Stimulated activated CD4-positive, alpha-beta T cell treated with anti-CD3 and anti-CD28 coated beads, Interleukin-2, amount 100 ng/mL, for 24 hours (primary cell): ENCODE results near the gene SLC7A6OS.

Experiments used
- DNase-seq, 2 donors: peaks; one replicate each; pipeline ENCODE4 v3.0.0-alpha.2; 2020

SLC7A6OS gene

DNA sequence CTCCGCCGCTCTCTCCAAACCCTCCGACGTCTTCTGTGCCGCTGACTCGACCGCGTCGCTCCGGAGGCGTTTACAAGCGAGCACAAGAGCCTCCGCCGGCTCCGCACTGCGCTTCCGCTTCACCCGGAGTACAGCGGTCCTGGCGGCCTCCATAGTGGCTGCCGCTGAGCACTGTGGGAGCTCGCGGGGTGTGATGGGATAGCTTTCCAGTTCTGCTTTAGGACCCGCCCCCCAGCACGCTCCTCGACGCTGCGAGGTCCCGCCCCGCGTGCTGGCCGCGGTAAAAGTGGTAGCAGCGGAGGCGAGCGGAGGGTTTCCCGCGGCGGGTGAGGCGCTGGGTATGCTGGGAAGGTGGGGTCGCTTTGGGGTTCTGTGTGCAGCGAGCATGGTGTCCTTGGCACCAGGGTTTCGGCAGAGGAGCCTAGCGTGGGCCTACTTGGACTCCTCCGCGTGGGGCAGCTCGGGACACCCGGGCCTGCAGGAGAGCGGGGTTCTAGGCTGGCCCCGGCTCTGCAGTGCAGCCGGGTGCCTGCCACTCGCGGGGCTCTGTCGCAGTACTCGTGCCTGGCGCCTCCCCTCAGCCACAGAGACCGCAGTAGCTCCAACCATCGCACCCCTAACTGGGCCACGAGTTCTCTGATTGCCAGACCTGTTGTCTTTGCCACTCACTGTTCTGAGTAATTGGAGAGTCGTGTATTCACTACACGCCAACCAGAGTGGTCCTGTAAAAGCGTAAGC, at the start of gene SLC7A6OS, which contains the start of gene PRMT7:
Gene SLC7A6OS (minus strand): TSS at position 173 of the 738 bp plus-strand sequence. CDS start 20 bp downstream, at position 153.
Gene PRMT7 (plus strand): TSS at position 246 of the 738 bp plus-strand sequence. CDS start 4,961 bp downstream, outside the sequence.
- DNase-seq, result peak; percentile 92 to 94

DNA sequence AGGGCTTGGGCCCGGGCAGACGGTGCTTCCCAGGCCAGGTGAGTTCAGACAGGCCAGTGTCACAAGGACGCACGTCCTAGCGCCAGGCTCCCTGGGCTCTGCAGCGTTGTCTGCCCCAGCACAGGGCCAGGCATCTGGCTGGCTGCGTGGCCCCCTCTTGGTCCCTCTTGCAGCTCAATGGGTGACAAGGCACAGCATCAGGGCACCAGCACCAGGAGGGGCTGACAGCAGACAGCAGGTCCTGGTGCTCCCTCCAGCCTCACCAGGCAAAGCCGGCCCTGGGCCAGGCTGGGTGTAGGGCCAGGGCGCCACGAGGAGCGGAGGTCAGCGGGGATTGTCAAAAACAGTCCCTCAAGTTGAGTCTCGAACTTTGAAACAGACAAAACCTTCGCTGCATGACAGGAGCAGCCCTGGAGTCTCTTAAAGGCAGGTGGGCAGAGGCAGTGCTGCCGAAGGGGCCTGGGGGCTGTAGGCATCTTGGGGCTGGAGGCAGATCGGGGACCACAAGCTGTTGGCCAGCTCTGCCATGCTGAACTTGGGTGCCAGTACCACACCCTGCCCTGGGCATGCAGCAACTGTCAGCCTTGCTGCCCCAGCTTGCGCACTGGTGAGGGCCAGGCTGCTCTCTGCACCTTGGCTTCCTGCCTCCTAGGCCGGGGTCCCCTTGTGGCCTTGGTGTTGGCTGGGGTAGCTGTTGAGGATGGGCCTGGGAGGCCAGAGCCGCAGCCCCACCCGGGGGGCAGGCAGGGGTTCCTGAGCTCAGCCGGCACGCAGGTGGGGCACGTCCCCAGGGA, 48.8 kb upstream of the SLC7A6OS start:
- DNase-seq, result no peak

DNA sequence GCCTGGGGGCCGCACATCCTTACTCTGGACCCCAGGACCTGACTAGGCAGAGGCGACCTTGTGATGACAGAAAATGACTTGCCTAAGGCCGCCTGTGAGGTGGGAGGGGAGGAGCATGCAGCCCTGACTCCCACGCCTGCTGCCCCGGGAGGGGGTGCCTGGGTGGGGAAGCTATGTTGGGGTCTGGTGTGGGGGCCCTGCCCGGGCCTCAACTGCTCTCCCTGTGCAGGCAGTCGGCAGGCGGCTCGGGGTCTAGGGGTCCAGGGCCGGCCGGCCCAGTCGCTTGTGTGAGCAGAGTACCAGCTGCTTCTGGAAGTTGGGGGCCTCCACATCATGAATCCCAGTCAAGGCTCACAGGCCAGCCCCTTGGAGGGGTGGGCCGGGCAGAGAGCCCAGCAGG, 48.2 kb upstream of the SLC7A6OS start:
- DNase-seq, result no peak

DNA sequence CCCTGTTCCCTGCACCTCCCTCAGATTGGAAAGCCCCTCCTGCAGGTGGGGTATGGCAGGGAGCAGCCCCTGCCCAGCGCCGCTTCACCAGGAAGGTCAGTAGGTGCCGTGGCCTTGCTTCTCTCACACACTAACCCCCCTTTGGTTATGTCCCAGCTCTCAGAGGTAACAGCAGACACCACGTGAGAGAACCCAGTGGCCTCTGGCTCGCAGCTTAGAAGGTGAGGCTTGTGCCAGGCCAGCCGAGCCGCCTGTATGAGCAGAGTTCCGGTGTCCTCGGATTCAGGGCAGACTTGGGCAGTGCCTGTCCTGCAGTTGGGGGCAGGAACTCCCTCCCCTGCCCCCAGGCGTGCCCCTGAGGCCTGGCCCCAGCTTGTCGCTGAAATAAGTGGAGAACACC, 47.2 kb upstream of the SLC7A6OS start:
- DNase-seq, result no peak

DNA sequence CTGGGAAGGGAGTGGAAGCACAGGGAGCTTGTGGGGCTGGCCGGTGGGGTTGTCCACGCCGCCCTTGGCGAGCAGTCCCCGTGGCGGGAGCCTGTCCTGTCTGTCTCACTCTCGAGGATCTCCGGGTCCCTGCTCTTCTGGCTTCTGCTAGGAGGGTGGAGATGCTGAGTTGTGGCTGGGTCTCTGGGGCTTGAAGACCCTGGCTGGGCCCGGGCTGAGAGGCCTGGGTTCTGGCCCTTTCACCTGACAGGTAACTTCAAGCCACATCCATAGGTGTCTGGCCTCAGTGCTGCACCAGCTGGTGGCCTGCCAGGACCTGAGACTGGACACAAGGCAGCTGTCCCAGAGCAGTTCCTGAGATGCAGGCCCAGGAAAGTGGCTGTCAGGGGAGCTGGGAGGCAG, 46.8 kb upstream of the SLC7A6OS start:
- no peak for DNase-seq

DNA sequence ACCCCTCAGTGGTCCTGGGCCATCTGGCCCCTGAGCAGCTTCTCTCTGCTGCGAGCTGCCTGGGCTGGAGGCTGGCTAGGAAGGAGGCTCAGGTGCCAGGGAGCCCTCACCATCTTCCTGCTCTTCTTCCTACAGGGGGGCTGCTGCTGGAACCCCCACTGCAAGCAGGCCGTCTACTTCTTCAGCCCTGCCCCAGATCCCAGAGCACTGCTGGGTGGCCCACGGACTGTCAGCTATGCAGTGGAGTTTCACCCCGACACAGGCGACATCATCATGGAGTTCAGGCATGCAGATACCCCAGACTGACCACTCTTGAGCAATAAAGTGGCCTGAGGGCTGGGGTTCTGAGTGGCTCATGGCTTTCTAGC, 46.2 kb upstream of the SLC7A6OS start:
- DNase-seq, result no peak

DNA sequence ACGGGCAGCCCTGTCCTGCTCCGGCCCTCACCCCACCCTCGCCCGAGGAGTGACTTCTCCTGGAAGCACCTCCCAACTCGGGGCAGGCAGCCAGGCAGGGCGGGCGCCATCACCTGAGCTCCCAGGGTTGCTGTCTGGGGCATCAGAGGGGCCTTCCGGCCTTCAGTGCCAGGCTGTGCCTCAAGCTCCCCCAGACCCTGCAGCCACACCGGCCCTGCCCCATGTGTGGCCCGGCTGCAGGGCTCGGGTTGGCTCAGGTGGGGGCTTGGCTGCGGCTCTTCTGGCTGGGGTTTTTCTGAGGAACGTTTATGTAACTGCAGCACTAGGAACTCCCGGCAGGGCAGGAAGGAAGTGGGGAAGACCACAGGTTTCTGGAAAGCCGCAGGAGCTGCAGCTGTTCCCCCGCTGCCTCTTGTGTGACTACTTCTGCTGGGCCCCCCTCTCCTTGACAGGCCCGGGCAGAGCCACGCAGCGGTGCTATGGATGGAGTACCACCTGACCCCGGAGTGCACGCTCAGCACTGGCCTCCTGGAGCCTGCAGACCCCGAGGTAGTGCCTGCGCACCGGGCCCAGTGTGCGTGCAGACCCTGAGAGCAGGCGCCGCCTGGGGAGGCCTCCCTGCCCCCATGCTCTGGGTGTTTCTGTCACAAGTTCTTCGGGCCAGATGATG, 45.6 kb upstream of the SLC7A6OS start:
- DNase-seq, result peak; percentile 66 to 70

DNA sequence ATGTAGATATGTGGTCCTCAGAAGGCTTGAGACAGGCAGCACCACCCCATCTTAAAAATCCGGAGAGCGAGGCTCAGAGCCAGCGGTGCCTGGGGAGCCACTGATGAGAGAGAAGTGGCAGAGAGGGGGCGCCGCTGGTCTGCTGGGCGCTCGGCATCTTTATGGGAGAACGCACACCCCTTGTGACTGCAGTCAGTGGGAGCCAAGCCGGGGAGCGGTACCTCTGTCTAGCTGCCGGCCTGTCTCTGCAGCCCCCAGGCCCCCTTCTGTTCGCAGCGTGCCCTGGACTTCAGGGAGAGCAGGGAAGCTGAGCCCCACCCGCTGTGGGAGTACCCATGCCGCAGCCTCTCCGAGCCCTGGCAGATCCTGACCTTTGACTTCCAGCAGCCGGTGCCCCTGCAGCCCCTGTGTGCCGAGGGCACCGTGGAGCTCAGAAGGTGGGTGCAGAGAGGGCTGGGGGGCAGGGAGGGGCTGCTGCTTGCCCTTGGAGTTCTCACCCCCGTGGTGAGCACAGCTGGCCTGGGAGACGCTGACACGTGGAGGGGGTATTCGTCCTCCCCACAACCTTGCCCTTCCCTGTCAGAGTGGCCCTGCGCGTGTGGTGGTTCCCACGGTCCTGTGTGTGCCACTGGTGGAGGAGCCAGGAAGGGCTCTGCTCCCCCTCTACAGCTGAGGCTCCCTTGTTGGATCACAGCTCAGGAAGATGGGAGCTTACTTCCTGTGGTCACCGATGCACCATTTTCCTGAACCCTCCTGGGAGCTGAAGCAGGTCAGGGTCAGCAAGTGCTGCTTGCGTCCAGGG, 44.9 kb upstream of the SLC7A6OS start:
- DNase-seq, result no peak

DNA sequence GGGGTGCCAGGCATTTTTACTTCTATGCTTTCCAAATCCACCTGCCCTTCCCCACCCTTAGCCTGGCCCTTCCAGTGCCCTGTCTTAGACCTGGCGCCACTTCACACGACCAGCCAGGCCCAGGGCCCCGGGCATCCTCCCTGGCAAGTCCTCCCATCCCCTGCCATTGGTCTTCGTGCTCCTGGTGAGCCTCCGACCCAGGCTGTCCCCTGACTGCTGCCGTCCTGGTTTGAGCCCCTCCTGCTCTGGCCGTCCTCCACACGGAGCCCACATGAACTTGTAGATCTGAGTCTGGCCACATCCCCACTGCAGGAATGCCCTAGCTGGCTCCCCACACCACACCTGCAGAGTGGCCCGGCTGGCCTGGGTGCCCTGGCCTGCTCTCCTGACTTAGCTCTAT, 44.1 kb upstream of the SLC7A6OS start:
- no peak for DNase-seq

DNA sequence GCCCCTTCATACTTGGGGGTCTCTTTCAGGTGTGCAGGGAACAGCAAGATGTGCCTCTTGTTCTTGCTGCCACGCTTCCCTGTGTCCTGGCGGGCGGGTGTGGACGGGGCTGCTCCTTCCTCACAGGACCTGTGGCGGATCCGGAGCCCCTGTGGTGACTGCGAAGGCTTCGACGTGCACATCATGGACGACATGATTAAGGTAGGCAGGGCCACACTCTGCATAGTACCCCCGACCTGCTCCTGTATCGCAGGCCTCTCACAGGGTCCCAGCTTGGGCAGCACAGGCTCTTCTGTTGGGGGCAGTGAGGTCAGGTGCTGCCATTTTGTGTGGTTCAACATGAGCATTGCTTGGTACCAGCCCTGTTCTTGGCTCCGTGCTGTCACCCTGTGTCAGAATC, 42.6 kb upstream of the SLC7A6OS start:
- no peak for DNase-seq

DNA sequence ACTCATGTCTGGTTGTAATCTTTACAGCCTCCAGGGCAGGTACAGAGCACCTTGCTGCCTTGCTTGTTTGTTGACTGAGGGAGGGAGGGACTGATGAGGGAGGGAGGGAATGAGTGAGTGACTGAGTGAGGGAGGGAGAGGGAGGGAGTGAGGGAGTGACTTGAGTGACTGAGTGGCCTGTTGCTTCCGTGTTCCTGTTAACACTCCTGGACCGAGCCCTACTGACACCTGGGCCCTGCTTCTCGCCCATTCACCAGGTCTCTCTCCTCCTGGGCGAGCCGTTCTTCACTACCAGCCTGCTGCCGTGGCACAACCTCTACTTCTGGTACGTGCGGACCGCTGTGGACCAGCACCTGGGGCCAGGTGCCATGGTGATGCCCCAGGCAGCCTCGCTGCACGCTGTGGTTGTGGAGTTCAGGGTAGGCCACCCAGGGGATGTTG, 41.3 kb upstream of the SLC7A6OS start:
- no peak for DNase-seq

DNA sequence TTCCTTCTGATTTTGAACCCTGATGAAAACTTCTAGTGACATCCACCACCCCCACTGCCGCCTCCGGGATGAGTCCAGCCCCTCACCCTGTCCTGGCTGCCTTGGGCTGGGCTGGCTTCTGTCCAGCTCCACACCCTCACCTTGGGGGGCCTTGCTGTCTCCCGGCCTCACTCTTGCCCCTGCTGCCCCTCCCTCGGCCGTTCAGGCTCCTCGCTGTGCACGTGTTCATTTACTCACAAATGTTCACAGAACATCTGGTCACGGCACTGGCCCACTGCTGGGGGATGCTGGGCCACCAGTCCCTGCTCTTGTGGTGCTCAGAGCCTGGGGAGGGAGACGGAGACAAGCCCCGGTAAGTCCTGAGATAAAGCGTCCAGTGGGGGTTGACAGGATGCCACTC, 40.7 kb upstream of the SLC7A6OS start:
- no peak for DNase-seq

DNA sequence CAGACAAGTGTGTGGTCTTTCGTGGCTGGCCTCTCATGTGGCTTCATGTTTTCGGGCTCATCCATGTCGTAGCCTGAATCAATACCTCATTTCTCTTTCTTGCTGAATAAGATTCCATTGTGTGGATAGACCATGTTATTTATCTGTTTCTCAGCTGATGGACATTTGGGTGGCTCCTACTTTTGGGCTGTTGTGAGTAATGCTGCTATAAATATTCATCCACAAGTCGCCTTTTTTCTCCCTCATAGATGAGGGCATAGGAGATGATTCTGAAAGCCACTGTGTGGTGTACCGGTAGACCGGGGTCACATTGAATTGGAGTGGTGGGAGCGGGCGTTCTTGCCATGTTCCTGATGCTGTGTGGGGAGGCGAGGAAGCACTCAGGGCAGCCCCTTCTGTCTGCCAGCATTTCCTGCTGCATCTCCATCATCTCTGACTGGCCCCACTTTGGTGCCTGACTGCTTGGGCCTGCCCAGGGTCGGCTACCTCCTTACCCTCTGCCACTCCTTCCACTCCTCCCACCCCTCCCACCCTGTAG, 40.1 kb upstream of the SLC7A6OS start:
- no peak for DNase-seq

DNA sequence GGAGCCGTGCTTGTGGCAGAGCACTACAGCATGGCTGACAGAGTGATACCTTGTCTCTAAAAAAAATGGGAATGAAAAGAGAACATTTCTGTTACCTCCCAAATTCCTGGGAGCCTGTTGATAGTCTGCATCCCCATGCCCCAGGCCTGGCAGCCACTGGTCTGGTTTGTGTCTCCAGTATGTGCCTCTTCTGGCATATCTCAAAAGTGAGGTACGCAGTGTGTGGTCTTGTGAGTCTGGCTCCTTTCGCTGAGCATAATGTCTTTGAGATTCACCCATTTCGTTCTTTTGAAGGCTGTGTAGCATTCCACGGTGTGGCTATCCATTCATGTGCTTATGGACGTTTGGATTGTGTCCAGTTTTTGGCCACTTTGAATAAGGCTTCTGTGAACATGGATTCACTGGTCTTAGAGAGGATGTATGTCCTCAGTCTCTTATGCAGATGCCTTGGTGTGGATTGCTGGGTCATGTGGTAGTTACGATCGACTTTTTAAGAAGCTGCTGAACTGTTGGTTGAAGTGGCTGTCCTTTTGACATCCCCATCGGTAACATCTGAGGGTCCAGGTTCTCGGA, 39.2 kb upstream of the SLC7A6OS start:
- no peak for DNase-seq

DNA sequence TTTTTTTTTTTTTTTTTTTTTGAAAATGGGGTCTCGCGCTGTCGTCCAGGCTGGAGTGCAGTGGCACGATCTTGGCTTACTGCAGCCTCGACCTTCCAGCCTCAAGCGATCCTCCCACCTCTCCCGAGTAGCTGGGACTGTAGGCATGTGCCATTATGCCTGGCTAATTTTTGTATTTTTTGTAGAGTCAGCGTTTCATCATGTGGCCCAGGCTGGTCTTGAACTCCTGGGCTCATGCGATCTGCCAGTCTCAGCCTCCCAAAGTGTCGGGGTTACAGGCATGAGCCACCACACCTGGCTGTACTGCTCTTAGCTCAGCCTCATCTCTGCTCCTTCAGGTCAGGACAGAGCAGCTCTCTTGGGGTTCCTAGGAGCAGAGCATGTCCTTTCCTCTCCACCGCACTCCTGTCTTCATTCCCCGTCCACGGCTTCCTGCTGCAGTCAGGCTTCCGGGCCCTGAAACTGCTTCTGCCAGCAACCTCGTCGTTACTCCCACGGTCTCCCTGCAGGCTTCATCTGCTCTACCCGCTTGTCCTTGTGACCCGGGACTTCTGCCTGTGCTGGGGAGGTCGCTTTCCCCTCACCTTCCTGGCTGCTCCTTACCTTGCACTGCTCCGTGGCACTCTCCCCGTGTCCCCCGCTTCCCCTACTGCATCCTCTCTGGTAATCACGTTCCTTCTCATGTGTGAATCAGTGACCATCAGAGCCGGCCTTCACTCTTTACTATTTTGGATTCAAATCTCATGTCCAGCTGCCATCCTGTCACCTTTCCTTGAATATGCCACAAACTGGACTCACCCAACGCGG, 38.1 kb upstream of the SLC7A6OS start:
- no peak for DNase-seq

DNA sequence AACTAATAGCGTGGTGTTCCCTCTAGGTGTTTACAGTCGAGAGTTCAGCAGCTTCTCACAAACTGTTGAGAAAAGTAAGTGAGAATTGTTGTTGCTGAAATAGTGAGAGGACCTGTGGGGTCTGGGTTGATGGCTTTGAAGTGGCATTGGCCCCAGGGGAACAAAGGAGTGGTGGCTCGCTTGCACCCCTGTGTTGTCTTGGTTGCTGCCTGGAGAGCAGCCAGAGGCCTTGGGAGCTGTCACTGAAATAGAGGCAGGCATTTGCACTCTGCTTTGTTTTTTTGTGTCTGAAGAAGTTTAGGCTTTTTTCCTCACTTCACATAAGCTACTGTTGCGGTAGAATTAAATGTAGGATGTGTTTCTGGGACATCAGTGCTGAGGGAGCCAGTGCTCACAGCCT, 36.9 kb upstream of the SLC7A6OS start:
- DNase-seq, result no peak

DNA sequence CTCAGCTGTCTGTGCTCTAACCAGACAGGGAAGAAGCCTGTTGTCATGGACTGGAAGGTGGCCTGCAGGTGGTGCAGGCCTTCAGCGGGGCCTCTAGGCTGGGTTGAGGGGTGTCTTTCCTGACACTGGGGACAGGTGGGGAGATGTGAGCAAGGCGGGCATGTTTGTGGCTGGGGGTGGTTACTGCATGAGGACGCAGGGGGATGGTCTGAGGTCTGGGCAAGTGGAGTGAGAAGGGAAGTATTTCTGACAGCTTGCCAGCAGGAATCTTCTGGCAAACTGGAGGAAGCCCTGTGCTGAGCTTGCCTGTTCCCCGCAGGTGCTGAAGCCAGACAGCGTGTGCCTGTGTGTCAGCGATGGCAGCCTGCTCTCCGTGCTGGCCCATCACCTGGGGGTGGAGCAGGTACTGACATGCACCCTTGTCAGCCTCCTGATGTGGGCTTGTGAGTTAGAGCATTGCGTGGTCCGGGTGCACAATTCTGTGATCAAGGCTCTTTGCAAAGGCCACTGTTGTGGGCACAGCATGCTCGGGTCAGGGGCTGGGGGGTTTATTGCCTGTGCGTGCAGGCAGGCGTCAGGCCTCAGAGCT, 36.2 kb upstream of the SLC7A6OS start:
- DNase-seq, result no peak

DNA sequence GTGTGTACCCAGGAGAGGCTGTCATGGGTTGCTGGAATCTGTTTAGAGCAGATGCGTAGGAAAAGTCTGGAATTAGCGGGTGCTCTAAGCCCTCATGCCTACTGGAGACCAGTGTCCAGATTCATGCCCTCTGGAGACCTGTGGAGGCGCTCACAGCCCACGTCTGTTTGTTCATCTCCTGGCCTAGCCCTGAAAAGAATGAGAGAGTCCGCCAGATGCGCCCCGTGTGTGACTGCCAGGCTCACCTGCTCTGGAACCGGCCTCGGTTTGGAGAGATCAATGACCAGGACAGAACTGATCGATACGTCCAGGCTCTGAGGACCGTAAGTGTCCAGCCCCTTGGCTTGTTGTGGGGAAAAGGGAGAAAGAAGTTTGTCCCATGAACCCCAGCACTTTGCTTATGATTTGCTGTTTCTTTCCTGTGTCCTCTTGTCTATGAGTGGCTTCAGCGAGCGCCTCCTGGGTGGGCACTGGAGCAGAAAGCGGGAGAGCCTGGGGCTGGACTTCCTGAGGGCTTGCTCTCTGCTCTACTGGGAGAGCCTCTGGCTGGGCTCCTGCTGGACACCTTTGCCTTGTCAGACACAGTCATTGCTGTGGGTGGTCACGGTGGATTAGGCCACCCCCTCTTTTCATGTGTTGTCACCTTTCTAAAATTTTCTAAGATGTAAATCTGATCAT, 35.4 kb upstream of the SLC7A6OS start:
- DNase-seq, result no peak

DNA sequence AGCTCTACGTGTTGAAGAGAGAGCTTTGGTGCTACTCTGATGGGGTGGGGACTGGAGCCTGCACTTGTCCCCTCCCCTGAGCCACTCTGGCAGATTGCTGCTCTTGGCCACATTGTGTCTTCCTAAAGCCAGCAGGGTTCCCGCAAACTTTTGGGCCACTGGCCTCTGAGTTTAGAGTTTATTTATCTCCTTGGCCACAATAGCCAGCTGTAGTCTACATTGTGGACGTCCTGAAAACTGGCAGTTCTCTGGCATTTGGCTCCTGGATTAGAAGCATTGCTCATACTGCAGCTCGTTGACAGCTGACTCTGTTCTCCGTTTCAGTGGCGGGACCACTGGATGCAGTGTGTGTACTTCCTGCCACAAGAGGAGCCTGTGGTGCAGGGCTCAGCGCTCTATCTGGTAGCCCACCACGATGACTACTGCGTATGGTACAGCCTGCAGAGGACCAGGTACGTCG, 34.6 kb upstream of the SLC7A6OS start:
- no peak for DNase-seq

DNA sequence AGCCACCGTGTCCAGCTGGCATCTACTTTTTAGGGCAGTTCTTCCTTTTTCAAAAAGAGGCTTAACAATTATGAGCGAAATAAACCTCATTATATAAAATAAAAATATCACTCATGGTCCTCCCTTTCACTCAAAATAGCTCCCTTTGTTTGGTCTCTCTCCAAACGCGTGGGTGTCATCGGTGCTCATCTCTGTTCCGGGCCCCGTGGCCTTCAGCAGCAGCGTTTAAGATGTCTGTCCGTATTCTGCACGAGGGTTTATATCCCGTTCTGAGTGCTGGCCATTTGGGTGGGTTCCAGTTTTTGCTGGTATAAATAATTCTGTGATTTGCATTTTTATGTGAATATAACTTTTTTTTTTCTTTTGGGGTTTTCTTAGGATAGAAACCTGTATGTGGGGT, 33.5 kb upstream of the SLC7A6OS start:
- no peak for DNase-seq
